ENCODE results near the gene MEIS1. TPM values are rescaled to one million over a fixed set of nuclear protein-coding genes. Genes with fewer than 3 reads are reported as not detected.

MEIS1 gene
- total RNA-seq, 1 experiment from 2014 or later: 2.5 TPM

GRCh38 chr2:66534461-66534860, 99.5 kb downstream of the MEIS1 start:
- DNase-seq (ENCODE audit: low read depth): no peak

GRCh38 chr2:66535574-66536289, 100.8 kb downstream of the MEIS1 start:
- no peak for DNase-seq (ENCODE audit: low read depth)

GRCh38 chr2:66536290-66536673, 101.4 kb downstream of the MEIS1 start:
- DNase-seq (ENCODE audit: low read depth): no peak

GRCh38 chr2:66536997-66537396, 102.1 kb downstream of the MEIS1 start:
- no peak for DNase-seq (ENCODE audit: low read depth)

- no peak for DNase-seq (ENCODE audit: low read depth)
Observed at GRCh38 chr2:66538291-66538690, 103.4 kb downstream of the MEIS1 start.

- DNase-seq (ENCODE audit: low read depth): peak; percentile 46
Observed at GRCh38 chr2:66539452-66539851, 104.5 kb downstream of the MEIS1 start.

GRCh38 chr2:66541646-66542045, 106.7 kb downstream of the MEIS1 start:
- no peak for DNase-seq (ENCODE audit: low read depth)

- DNase-seq (ENCODE audit: low read depth): no peak
Observed at GRCh38 chr2:66543257-66543767, 108.4 kb downstream of the MEIS1 start.

- DNase-seq (ENCODE audit: low read depth): no peak
Observed at GRCh38 chr2:66544258-66544657, 109.3 kb downstream of the MEIS1 start.

- no peak for DNase-seq (ENCODE audit: low read depth)
Observed at GRCh38 chr2:66545258-66545657, 110.3 kb downstream of the MEIS1 start.

- DNase-seq (ENCODE audit: low read depth): no peak
Observed at GRCh38 chr2:66547118-66547517, 112.2 kb downstream of the MEIS1 start.

- DNase-seq (ENCODE audit: low read depth): no peak
Observed at GRCh38 chr2:66547887-66548286, 113.0 kb downstream of the MEIS1 start.

- DNase-seq (ENCODE audit: low read depth): no peak
Observed at GRCh38 chr2:66548422-66548821, 113.5 kb downstream of the MEIS1 start.

GRCh38 chr2:66550826-66551225, 115.9 kb downstream of the MEIS1 start:
- no peak for DNase-seq (ENCODE audit: low read depth)

- no peak for DNase-seq (ENCODE audit: low read depth)
Observed at GRCh38 chr2:66553370-66553769, 118.4 kb downstream of the MEIS1 start.

- no peak for DNase-seq (ENCODE audit: low read depth)
Observed at GRCh38 chr2:66555091-66555490, 120.2 kb downstream of the MEIS1 start.

- DNase-seq (ENCODE audit: low read depth): no peak
Observed at GRCh38 chr2:66555501-66556324, 120.8 kb downstream of the MEIS1 start.

GRCh38 chr2:66559672-66560071, 124.7 kb downstream of the MEIS1 start:
- no peak for DNase-seq (ENCODE audit: low read depth)

GRCh38 chr2:66560683-66561082, 125.8 kb downstream of the MEIS1 start:
- no peak for DNase-seq (ENCODE audit: low read depth)

- no peak for DNase-seq (ENCODE audit: low read depth)
Observed at GRCh38 chr2:66561645-66562303, 126.8 kb downstream of the MEIS1 start.

GRCh38 chr2:66562304-66562685, 127.4 kb downstream of the MEIS1 start:
- no peak for DNase-seq (ENCODE audit: low read depth)

GRCh38 chr2:66563473-66563872, 128.5 kb downstream of the MEIS1 start:
- no peak for DNase-seq (ENCODE audit: low read depth)
